ENCODE results near the gene GC.
"Not testable (repeated sequence)": the region's sequence is repeated elsewhere in the genome, so short reads cannot be mapped to it uniquely, and the experiment has no call there.

GC gene

DNA sequence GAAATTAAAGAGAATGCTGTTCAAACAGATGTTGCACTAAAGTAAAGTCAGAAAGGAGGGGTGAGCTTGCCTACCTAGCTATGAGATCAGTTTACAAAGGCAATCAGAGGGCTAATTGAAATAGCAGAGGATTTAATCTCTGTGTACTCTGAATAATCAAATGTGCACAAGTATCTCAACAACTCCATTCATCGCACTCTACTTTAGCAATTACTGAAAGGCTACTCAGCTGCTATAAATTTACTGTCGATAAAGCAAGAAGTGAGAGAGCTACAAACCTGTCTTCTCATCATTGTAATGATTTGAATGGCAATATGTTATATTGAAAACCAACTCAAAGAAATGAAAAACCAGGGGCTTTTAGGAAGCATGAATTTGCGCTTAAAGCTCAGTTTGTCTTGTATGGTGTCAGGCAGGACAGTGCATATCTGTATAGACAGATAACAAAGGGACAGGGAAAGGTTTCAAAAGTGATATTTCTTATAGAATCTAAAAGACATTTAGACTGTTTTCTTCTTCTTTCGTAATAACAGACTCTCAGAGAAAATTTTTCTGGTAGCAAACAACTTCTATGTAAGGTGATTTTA lies 34.8 kb downstream of the GC start:
- Mint-ChIP-seq H3K27me3 (no peaks in the 10 kb centered on the region), H3K4me3 (no peak overlapping the region), H3K36me3 (ENCODE audit: insufficient read depth) (no peaks in the 10 kb centered on the region), H3K4me1 (no peaks in the 10 kb centered on the region), H3K27ac (ENCODE audit: low read depth) (no peak overlapping the region), H3K9me3 (no peaks in the 10 kb centered on the region)
- ATAC-seq (replicated peaks; ENCODE audit: extremely low read depth, poor library complexity, severe bottlenecking) (no peak), DNase-seq (ENCODE audit: low spot score in 2 of 2) (no peak)

DNA sequence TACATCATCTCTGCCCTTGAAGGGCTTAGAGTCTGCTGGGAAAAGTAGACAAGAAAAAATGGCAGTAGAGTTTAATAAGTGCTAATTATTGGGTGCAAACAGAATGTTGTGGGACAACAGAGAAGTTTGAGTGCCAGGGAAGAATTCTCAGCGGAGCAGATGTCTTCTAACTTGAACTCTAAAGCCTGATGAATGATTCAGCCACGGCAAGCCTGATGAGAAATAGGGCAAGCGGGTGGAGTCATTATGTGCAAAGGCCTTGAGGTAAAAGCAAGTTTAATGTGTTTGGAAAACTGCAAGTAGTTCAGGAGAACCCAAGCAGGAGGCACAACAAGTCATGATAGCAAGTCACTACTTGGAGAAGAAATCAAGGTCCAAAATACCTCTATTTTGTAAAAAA lies 37.5 kb downstream of the GC start:
- no peak for ATAC-seq (replicated peaks; ENCODE audit: extremely low read depth, poor library complexity, severe bottlenecking)
- no peak overlapping the region for H3K27ac Mint-ChIP-seq (ENCODE audit: low read depth)
- DNase-seq (ENCODE audit: low spot score in 2 of 2), result no peak
- no peaks in the 10 kb centered on the region for H3K9me3 Mint-ChIP-seq
- H3K4me1 Mint-ChIP-seq, result no peaks in the 10 kb centered on the region
- no peak overlapping the region for H3K4me3 Mint-ChIP-seq
- no peaks in the 10 kb centered on the region for H3K36me3 Mint-ChIP-seq (ENCODE audit: insufficient read depth)
- H3K27me3 Mint-ChIP-seq, result no peaks in the 10 kb centered on the region

GRCh38 chr4:71738782-71739181 lies 45.1 kb downstream of the GC start:
- ATAC-seq (replicated peaks; ENCODE audit: extremely low read depth, poor library complexity, severe bottlenecking); H3K27ac Mint-ChIP-seq (ENCODE audit: low read depth); H3K9me3 Mint-ChIP-seq; H3K4me3 Mint-ChIP-seq; H3K4me1 Mint-ChIP-seq; H3K36me3 Mint-ChIP-seq (ENCODE audit: insufficient read depth); H3K27me3 Mint-ChIP-seq; DNase-seq (ENCODE audit: low spot score in 2 of 2): not testable (repeated sequence)

DNA sequence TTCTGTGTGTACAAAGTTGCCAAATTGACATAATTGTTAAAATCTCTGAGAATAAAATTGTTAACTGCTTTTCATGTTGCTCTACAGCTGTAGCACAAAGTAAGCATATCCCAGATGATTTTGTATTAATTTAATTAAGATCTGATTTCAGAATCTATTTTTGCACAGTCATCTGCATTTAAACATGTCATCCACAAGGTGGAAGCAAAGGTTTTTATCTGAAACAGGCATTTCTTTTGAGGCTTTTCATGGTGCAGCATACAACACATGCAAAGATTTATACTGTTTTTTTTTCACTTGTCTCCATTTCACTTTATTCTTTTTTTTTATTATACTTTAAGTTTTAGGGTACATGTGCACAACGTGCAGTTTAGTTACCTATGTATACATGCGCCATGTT lies 51.2 kb downstream of the GC start:
- DNase-seq (ENCODE audit: low spot score in 2 of 2), result no peak
- Mint-ChIP-seq H3K9me3 (no peaks in the 10 kb centered on the region), H3K4me1 (no peaks in the 10 kb centered on the region), H3K36me3 (ENCODE audit: insufficient read depth) (no peaks in the 10 kb centered on the region), H3K27me3 (peaks cover 16% of the 10 kb centered on the region), H3K27ac (ENCODE audit: low read depth) (no peak overlapping the region), H3K4me3 (no peak overlapping the region)
- no peak for ATAC-seq (replicated peaks; ENCODE audit: extremely low read depth, poor library complexity, severe bottlenecking)

DNA sequence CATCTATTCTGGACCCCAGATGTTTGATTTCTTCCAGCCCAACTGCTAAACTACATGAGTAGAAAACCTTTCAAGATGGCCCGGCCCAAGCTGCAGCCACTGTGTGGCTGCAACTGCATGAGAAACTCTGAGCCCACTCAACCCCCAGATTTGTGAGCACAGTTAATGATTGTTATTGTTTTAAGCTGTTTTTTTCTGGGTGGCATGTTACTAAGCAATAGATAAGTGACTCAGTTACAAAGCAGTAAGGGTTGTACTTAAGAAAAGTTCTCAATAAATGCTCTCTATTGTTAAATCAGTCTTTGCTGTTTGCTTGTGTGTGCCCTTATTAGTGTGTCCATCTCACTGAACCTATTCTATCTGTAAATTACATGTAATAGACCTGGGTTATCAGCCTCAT lies 51.8 kb downstream of the GC start:
- ATAC-seq (replicated peaks; ENCODE audit: extremely low read depth, poor library complexity, severe bottlenecking) (no peak), DNase-seq (ENCODE audit: low spot score in 2 of 2) (no peak)
- H3K27me3 Mint-ChIP-seq, result peaks cover 18% of the 10 kb centered on the region
- no peak overlapping the region for H3K4me3 Mint-ChIP-seq
- no peaks in the 10 kb centered on the region for H3K4me1 Mint-ChIP-seq
- H3K9me3 Mint-ChIP-seq, result no peaks in the 10 kb centered on the region
- no peaks in the 10 kb centered on the region for H3K36me3 Mint-ChIP-seq (ENCODE audit: insufficient read depth)
- no peak overlapping the region for H3K27ac Mint-ChIP-seq (ENCODE audit: low read depth)

DNA sequence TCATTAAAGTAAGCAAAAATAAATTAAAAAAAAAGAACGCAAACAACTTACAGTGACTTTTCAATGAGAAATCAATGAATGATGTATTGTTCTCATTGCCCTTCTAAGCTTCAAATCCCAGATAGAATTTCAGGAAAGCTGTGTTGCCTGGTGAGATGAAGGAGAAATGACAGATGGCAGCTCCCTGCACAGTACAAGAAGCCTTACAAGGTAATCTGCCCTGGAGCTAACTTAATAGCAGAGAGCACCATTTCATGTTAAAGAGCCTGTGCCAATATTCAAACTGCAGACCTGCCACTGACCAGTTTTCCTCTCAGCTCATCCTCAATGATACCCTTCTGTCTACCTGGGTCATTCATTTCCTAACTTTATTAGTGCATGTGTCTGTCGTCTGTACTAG lies 54.0 kb downstream of the GC start:
- Mint-ChIP-seq H3K27ac (ENCODE audit: low read depth) (no peak overlapping the region), H3K9me3 (no peaks in the 10 kb centered on the region), H3K27me3 (peaks cover 37% of the 10 kb centered on the region), H3K36me3 (ENCODE audit: insufficient read depth) (no peaks in the 10 kb centered on the region), H3K4me3 (no peak overlapping the region), H3K4me1 (no peaks in the 10 kb centered on the region)
- ATAC-seq (replicated peaks; ENCODE audit: extremely low read depth, poor library complexity, severe bottlenecking), result no peak
- no peak for DNase-seq (ENCODE audit: low spot score in 2 of 2)

GRCh38 chr4:71713611-71714203 lies 70.2 kb downstream of the GC start:
- ATAC-seq (replicated peaks; ENCODE audit: extremely low read depth, poor library complexity, severe bottlenecking) (no peak), DNase-seq (ENCODE audit: low spot score in 2 of 2) (no peak)
- H3K27me3 Mint-ChIP-seq, result no peaks in the 10 kb centered on the region
- no peaks in the 10 kb centered on the region for H3K9me3 Mint-ChIP-seq
- H3K27ac Mint-ChIP-seq (ENCODE audit: low read depth), result no peak overlapping the region
- H3K36me3 Mint-ChIP-seq (ENCODE audit: insufficient read depth), result no peaks in the 10 kb centered on the region
- no peaks in the 10 kb centered on the region for H3K4me1 Mint-ChIP-seq
- H3K4me3 Mint-ChIP-seq, result no peak overlapping the region

DNA sequence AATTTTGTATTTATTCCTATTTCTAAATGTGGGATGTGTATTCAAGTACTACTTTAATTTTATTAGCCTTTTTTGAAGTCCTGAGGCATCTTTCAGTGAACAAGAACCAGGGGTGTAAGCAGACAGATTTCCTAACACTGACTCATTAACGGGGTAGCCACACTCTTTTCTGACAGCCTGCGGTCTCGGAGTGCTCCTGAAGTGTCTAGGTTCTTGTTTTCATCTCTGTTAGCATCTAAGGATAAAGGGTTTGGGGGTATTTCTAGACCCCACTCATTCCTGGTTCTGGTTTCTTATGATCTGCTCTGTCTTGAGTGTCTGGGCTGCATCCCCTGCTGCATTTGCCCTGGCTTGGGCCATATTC lies 71.9 kb downstream of the GC start:
- Mint-ChIP-seq H3K4me3 (no peak overlapping the region), H3K27me3 (no peaks in the 10 kb centered on the region), H3K27ac (ENCODE audit: low read depth) (no peak overlapping the region), H3K4me1 (no peaks in the 10 kb centered on the region), H3K9me3 (no peaks in the 10 kb centered on the region), H3K36me3 (ENCODE audit: insufficient read depth) (no peaks in the 10 kb centered on the region)
- ATAC-seq (replicated peaks; ENCODE audit: extremely low read depth, poor library complexity, severe bottlenecking), result no peak
- no peak for DNase-seq (ENCODE audit: low spot score in 2 of 2)

- H3K4me3 Mint-ChIP-seq, result no peak overlapping the region
- H3K9me3 Mint-ChIP-seq, result no peaks in the 10 kb centered on the region
Measured at GRCh38 chr4:71711044-71711984, 72.6 kb downstream of the GC start.

GRCh38 chr4:71709961-71710360 lies 73.9 kb downstream of the GC start:
- Mint-ChIP-seq H3K9me3 (no peaks in the 10 kb centered on the region), H3K27ac (ENCODE audit: low read depth) (no peak overlapping the region), H3K36me3 (ENCODE audit: insufficient read depth) (no peaks in the 10 kb centered on the region), H3K4me1 (no peaks in the 10 kb centered on the region), H3K27me3 (no peaks in the 10 kb centered on the region), H3K4me3 (no peak overlapping the region)
- no peak for ATAC-seq (replicated peaks; ENCODE audit: extremely low read depth, poor library complexity, severe bottlenecking)
- DNase-seq (ENCODE audit: low spot score in 2 of 2), result no peak

More at GRCh38 chr4:71711044-71711984, 72.6 kb downstream of the GC start:
- no peak for DNase-seq (ENCODE audit: low spot score in 2 of 2)
- no peaks in the 10 kb centered on the region for H3K36me3 Mint-ChIP-seq (ENCODE audit: insufficient read depth)
- ATAC-seq (replicated peaks; ENCODE audit: extremely low read depth, poor library complexity, severe bottlenecking), result no peak
- no peaks in the 10 kb centered on the region for H3K27me3 Mint-ChIP-seq
- no peaks in the 10 kb centered on the region for H3K4me1 Mint-ChIP-seq
- H3K27ac Mint-ChIP-seq (ENCODE audit: low read depth), result no peak overlapping the region

DNA sequence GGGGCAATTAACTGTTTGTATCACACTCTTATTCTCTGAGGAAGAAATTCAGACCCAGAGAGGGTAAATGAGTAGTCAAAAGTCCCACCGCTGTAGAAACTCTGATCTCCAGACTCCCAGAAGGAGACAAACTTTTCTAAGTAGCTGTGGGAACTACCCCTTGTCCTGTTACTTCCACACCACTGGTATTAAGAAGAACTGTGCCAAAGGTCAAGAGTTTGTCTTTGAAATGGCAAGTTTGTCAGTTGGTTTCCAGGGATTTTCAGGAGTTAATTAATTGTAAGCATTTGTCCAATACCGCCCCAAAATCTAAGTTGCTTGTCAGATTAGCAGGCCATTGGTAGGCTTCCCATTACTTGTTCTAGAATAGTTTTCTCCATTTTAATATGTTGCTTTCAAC lies 85.7 kb downstream of the GC start:
- no peak overlapping the region for H3K4me3 Mint-ChIP-seq
- ATAC-seq (replicated peaks; ENCODE audit: extremely low read depth, poor library complexity, severe bottlenecking), result no peak
- no peaks in the 10 kb centered on the region for H3K4me1 Mint-ChIP-seq
- no peak overlapping the region for H3K27ac Mint-ChIP-seq (ENCODE audit: low read depth)
- no peaks in the 10 kb centered on the region for H3K9me3 Mint-ChIP-seq
- DNase-seq (ENCODE audit: low spot score in 2 of 2), result no peak
- H3K36me3 Mint-ChIP-seq (ENCODE audit: insufficient read depth), result no peaks in the 10 kb centered on the region
- H3K27me3 Mint-ChIP-seq, result peaks cover 43% of the 10 kb centered on the region

- DNase-seq (ENCODE audit: low spot score in 2 of 2), result no peak
- no peak for ATAC-seq (replicated peaks; ENCODE audit: extremely low read depth, poor library complexity, severe bottlenecking)
- Mint-ChIP-seq H3K4me1 (no peaks in the 10 kb centered on the region), H3K36me3 (ENCODE audit: insufficient read depth) (no peaks in the 10 kb centered on the region), H3K4me3 (no peak overlapping the region), H3K9me3 (no peaks in the 10 kb centered on the region), H3K27me3 (peaks cover 36% of the 10 kb centered on the region), H3K27ac (ENCODE audit: low read depth) (no peak overlapping the region)
Measured at GRCh38 chr4:71697031-71697430, 86.8 kb downstream of the GC start.

GRCh38 chr4:71694961-71695360 lies 88.9 kb downstream of the GC start:
- Mint-ChIP-seq H3K36me3 (ENCODE audit: insufficient read depth) (no peaks in the 10 kb centered on the region), H3K4me1 (no peaks in the 10 kb centered on the region), H3K27ac (ENCODE audit: low read depth) (no peak overlapping the region), H3K27me3 (peaks cover 29% of the 10 kb centered on the region), H3K4me3 (no peak overlapping the region), H3K9me3 (no peaks in the 10 kb centered on the region)
- DNase-seq (ENCODE audit: low spot score in 2 of 2), result no peak
- no peak for ATAC-seq (replicated peaks; ENCODE audit: extremely low read depth, poor library complexity, severe bottlenecking)

All from central memory CD8-positive, alpha-beta T cell (primary cell).